NCI-H2227 (cell line): ENCODE measurements around the gene COL6A2.
"Not testable (repeated sequence)": the region's sequence is repeated elsewhere in the genome, so short reads cannot be mapped to it uniquely, and the experiment has no call there.

Source experiments
- DNase-seq: peaks from one replicate; lab custom pipeline; 2025; ENCODE audit not compliant: unreplicated experiment; lab: John Stamatoyannopoulos, UW

The COL6A2 gene

DNA sequence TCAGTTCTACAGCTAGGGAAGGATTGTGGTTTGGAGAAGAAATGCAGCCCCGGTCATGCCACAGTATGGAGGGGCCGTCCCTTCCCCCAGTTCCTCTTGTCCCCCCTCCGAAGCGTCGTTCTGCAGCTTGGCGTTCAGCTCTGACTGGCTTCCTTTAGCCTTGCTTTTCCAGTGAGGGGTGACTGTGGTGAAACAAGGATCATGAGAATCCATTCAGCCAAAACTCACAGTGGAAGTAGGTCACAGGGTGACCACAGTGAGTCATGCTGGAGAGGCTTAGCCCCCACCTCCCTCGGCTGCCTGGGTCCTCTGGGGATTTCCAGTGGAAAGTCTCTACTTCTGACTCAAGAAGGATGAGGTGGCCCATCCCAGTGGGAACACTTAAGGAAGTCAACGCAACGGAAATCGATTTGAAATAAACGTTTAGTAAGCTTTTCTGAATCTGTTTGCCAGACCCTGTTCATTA is 37.3 kb upstream of the COL6A2 start:
- no peak for DNase-seq

DNA sequence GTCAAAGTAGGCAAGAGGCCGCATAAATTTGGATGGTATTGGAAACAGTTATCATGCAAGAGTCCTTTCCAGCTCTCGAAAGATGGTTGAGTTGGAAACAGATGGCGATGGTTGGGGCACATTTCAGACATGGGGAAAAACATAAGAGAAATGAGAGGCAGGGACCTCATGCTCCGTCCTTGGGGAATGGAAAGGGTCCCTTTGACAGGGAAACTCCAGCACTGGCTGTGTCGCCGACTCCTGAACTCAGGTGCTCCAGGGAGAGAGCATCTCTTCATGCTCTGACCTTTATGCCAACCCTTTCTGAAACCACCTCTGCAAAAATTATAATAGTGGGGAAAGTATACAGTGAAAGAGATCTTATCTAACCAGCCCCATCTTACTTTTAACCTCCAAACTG is 36.8 kb upstream of the COL6A2 start:
- no peak for DNase-seq

DNA sequence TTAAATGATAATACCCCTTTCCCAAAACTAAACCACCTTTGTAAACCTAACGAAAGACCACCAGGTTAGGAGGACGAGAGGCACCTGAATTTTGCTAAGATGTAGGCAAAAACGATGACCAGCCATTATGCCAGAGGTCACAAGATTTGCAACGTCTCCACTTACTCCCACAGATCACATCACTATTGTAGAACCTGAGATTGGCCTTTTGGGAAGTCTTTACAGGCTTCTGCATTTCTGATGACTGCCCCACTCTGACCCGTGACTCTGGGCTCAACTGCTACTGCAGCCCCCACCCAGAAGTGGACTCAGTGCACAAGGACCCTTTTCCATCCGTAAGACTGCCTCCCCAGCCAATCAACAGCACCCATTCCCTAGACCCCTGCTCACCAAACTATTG is 36.4 kb upstream of the COL6A2 start:
- no peak for DNase-seq

DNA sequence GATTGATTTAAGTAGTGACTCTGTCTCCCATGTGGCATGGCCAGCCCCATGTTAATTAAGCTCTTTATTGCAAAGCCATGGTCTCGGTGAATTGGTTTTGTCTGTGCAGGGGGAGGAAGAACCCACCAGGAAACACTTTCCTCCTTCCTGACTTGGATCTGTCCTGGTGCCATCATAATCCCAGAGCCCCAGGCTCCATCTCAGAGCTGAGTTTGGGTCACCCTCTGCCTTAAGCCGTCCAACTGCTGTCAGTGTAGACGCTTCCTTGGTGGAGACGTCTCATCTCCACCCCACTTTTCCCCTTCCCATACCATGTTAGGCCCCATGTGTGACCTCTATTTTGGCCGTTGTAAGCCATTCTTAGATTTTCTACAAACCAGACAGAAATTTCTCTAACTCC is 36.0 kb upstream of the COL6A2 start:
- no peak for DNase-seq

DNA sequence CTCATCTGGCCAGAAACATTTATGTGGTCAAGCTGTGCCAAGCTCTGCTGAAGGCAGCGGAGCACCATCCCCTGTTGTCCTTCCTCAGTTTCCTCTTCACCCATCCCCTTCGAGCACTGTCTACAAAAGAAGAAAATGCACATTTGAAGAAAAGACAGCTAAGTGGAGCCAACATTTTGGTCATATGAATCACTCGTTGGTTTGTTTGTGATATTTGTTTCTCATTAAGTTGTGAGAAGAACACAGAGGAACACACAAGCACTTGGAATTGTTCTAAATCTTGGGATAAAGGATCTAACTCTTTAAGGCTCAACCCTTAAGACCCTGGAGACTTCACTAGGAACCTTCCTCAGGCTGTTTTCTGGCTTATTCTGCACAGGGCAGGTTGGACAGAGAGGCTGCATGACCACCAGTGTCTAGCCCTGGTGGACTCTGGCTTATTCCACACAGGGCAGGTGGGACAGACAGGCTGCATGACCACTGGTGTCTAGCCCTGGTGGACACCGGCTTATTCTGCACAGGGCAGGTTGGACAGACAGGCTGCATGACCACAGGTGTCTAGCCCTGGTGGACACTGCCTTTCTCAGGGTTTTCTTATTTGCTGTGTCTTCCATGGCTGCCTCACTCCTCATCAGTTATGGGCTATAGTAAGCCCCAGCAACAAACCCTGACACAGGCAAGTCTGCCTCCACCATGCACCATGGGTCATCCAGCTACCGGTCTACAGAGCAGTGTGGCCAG is 35.3 kb upstream of the COL6A2 start:
- no peak for DNase-seq

DNA sequence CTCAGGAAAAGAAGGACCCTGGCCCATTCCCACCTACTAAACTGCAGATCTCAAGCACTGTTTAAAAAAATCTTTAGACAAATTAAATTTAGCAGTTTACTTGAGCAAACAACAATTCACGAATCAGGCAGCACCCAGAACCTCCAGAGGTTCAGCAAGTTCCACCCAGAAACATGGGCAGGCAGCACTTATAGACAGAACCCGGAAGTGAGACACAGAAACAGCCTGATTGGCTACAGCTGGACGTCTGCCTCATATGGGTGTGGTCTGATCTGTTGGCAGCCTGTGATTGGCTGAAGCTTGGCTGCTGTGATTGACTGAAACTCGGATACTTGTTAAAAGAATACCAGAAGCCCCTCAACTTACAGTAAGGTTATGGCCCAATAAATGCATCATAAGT is 34.7 kb upstream of the COL6A2 start:
- DNase-seq: no peak

DNA sequence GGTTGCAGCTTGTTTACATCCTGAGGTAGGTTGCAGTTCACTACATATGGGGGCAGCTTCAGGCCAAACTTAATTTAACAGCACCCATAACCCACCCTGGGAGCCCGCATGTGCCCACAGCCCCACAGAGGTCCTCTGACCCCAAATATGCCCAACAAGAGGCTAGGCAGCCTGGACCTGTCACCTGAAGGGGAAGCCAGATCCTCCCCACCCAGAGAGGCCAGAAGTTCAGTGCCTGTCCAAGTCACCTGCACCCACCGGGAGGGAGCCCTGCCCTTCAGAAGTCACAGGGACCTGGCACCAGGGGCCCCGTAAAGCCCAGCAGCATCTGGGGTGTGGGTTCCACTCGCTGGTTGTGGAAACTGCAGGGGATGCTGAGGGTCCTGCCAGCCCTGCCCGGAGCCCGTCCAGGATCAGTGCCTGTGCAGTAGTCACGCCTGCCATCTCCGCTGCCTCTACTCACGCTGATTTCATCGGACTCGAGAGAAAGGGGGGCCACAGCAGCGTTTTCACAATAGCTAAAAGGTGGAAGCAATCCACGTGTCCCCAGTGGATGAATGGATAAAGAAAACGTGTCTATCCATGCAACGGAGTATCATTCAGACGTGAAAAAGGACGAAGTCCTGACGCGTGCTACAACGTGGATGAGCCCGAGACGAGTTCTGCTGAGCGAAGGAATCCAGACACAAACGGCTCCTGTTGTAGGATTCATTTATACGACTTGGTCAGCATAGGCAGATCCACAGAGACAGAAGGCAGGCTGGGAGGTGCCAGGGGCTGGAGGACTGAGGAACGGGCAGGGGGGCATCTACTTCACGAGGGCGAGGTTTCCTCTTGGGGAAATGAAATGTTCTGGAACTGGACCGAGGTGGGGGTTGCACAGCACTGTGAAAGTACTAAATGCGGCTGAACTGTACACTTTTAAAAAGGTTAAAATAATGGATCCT is 33.9 kb upstream of the COL6A2 start:
- no peak for DNase-seq

DNA sequence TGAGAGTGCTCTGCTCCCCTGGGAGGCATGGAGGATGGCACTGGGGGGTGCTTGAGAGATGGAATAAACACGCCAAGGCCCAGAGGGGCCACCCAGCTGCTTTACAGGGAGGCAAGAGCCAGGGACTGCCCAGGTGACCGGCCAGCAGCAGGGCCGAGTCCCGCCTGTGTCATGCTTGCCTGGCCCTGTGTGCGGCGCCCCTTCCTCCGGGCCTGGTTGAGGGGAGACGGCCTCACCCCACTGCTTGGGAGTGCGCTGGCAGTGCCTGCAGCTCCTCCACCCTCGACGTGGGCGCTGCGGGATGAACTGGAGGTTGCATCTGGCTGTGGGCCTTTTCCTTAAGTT is 33.1 kb upstream of the COL6A2 start:
- DNase-seq: no peak

DNA sequence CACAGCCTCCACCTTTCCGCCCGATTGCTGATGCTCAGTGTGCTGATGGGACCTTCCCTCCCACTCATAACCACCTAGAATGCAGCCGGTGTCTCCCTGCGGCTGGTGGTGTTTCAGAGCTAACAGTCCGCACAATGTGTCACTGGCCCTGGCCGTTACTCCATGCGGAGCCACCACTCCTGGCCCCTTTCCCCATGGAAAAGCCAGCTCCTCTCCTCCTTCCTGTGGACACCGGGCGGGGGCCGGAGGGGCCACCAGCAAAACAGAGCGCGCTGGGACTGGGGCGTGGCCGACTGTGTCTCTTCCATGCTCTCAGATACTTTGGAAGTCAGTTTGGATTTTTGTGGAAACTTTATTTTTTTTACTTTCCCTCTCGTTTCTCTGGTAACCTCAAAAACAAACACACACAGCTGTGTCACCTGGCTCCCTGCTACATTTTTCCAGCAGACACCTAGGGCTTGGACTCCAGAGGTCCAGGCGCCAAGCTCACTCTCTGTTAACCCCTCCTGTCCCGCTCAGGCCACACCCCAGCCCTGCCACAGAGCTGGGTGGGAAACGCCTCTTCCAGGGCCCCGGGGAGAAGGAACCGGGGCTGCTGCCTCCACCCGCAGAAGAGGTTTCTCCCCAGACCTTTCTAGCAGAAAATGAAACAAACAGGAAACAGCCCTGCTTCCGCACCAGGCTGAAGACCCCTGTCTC is 32.5 kb upstream of the COL6A2 start:
- no peak for DNase-seq

DNA sequence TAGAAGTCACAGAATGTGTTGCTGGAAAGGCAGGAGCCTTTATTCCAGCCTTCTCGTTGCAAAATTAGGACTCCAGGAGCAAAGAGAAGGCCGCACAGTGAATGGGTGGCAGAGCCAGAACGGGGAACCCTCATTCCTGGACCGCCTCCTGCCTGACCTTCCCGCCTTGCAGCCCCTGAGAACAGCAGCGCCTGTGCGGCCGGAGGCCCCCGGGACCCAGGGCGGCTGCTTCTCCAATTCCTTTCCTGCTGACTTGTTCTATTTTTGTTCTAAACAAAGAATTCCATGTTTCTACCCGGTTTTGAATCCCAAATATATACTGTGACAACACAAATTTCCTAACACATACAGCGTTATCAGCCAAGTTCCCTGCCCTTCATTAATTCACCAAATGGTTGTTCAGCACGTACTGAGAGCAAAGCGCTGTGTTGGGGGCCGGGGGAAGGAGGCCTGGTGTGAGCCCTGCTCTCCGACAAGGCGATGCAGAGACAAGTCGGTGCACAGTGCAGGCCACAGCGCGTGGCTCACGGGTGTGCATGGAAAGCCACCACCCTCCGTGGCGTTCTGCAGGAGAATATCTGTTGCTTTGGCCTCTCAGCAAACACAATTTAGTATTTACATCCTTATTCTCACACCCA is 31.9 kb upstream of the COL6A2 start:
- no peak for DNase-seq

DNA sequence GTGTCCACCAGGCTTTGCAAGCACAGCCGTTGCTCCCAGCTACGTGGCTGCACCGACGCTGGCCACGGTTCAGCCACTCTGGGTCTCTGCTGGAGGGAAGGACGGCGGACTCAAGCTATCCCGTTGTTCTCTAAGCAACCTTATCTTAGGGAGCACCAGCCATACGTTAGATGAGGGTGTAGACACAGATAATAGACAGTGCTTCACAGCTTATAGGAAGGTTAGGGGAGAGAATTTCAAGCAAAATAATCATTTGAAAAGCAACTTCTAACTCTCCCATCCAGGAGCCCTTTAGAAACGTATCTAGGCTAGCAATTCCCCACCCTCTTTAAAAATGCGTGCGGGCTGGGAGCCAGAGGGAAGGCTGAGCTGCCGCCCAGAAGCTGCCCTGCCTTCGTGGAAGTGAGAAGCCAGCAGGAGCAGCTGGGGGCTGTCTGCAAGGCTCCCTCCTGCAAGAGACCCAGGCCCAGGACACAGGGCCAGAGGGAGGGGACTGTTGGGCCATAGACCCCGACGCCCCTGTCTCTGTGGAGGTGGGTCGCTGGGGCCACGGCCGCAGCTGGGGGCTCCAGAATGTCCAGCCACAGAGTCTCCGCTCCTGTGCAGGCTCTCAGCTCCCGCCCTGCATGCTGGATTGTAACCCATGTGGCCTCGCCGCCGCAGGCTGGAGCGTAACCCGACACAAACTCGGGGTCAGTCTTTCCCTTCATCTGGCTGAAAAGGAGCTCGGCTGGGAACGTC is 31.2 kb upstream of the COL6A2 start:
- DNase-seq: no peak

DNA sequence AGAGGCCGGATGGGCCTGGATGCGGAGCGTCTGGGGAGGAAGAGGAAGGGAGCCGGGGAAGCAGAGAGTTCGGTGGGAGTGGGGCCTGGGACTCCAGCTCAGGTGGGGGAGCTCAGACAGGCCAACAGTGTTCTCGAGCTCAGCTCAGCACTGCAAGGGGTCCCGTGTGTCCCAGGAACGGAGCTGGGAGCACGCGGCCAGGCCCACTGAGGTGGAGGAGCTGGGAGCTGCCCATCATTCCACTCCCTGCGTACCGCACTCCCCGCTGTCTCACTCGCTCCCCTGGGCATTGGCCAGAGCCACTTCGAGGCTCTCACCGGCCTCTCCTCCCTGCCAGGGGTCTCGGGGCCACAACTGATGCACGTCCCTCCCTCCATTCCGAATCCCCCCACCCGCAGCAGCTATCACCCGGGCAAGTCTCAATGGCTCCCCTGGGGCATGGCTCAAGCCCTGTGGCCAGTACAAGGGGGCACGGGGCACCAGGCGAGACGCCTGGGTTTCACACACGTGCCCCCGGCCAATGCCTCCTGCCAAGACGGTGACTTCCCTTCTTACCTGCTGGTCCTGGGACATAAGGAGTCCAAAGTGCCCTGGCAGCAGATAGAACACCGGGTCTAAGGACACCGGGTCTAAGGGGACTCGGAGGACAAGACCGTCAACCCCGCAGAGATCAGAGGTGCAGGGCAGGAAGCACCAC is 30.3 kb upstream of the COL6A2 start:
- DNase-seq: no peak

DNA sequence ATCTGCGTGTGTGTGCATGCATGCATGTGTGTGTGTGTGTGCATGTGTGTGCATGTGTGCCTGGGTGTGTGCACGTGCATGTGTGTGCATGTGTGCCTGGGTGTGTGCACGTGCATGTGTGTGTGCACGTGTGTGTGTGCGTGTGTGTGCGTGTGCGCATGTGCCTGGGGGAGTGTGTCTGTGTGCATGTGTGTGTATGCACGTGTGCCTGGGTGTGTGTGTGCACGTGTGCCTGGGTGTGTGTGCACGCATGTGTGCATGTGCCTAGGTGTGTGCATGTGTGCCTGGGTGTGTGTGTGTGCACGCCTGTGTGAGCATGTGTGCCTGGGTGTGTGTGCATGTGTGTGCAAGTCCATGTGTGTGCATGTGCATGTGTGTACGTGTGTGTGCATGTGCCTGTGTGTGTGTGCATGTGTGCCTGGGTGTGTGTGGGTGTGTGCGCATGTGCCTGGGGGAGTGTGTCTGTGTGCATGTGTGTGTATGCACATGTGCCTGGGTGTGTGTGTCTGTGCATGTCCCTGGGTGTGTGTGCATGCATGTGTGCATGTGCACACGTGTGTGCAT is 29.3 kb upstream of the COL6A2 start:
- DNase-seq: no peak

DNA sequence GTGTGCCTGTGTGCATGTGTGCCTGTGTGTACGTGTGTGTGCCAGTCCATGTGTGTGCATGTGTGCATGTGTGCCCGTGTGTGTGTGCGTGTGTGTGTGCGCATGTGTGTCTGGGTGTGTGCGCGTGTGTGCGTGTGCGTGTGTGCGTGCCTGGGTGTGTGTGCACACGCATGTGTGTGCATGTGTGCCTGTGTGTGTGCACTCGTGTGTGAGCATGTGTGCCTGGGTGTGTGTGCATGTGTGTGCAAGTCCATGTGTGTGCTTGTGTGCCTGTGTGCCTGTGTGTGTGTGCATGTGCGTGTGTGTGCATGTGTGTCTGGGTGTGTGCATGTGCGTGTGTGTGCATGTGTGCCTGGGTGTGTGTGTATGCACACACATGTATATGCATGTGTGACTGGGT is 28.7 kb upstream of the COL6A2 start:
- DNase-seq: no peak

DNA sequence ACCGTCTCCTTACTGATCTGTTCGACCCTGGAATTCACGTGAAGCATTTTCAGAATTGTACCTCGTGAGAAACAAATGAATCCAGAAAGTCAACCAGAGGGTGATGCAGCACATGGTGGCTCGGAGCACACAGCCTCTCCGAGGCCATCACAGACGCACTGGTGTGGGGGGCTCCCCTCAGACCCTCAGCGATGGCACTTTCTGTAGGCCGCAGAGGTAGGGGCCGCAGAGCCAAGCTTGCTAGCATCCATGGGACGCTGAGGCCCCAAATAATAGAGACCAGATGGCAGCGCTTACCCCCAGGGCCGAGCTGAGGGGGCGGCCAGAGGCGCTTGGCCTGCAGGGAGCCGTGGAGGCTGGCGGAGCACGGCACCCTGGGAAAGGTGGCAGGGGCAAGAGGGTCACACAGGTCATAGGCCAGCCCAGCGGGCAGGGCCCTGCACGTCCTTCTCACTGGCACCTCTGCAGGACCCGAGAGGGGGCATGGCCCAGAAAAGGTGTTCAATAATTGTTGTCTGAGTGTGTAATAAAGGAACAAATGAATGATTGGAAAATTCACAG is 28.1 kb upstream of the COL6A2 start:
- DNase-seq: no peak

DNA sequence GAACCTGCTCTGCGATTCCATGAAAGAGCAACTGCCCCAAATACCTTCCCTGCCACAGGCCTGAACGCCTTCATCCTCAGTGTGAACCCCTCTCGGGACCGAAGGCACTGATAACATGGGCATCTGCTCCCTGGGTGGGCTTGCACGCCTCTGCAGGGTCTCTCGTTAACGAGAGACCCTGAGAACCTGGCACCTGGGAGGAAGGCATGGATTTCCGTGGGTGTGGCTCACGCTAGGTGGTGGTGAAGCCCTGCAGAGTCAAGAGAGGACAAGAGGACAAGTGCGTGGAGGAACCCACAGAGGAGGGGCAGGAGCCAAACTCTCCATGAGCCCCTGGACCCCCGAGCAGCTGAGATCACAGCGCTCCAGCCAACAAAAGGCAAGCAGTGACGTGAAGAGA is 26.8 kb upstream of the COL6A2 start:
- DNase-seq: no peak

DNA sequence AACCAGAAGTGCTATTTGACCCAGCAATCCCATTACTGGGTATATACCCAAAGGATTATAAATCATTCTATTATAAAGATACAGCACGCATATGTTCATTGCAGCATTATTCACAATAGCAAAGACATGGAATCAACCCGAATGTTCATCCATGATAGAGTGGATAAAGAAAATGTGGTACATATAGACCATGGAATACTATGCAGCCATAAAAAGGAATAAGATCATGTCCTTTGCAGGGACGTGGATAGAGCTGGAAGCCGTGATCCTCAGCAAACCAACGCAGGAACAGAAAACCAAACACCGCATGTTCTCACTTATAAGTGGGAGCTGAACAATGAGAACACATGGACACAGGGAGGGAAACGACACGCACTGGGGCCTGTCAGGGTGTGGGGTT is 21.2 kb upstream of the COL6A2 start:
- DNase-seq: not testable (repeated sequence)

DNA sequence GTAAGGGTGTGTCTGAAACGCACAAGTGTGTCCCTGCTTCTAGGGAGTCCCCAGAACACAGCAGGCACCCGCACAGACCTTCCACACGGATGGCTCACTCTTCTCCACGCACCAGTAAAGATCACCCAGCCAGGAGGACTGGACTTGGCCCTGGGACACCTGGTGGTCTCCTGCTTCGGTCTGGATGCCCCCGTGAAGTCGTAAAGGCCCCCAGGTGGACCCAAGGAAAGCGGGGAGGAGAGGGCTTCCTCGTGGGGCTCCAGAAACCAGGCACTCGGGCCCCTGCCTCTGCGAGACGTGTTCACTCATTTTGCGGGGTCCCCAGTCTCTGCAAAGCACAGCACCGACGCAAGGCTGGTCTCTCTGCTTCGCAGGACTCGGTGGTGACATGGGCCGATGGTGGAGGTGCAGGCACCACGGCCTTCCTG is 20.2 kb upstream of the COL6A2 start:
- no peak for DNase-seq

DNA sequence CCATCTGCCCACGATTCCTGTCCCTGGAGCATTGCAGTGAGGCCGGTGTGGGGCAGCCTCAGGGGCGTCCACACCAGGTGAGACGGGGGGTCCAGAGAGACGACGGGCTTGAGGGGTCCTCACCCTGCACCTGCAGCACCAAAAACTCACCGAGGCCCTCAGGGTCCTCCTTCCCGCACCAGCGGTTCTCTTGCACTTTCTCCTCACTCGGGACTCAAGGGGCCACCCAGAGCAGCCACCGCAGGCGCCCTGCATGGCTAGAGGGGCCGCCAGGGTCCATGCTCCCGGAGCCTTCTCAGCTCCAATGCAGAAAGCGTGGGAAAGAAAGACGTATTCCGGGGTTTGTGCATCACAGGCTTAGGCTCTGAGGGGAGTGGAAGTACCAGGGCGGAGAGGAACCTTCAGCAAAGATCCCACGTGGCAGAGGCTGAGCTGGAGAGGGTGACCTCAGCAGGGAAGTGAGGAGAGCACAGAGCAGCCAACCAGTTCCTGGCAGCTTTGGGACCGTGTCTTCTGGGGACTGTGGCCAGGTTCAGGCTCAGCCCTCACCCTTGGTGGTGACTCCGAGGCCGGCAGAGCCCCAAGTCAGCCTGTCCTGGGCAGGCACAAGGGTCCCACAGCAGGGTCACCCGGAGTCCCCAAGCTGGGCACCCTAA is 19.5 kb upstream of the COL6A2 start:
- DNase-seq: no peak
